HL-60 (cell line): Measurements from ENCODE around the gene RNF40.

ENCODE experiments used
- CTCF ChIP-seq: IDR thresholded peaks from one replicate; pipeline ENCODE4 v1.5.1; 2011; ENCODE audit warnings: low read length, control low read depth, inconsistent platforms; ENCODE audit not compliant: insufficient read depth
- GABPA ChIP-seq: IDR thresholded peaks from 2 replicates; pipeline ENCODE4 v1.6.1; 2012; ENCODE audit warnings: low read depth
- POLR2AphosphoS5 ChIP-seq: IDR thresholded peaks from 2 replicates; pipeline ENCODE4 v1.6.1; 2012; ENCODE audit warnings: low read depth
- SPI1 ChIP-seq: IDR thresholded peaks from 2 replicates; pipeline ENCODE4 v1.6.1; 2012; ENCODE audit warnings: low read depth, mild to moderate bottlenecking, borderline replicate concordance
- TF ChIP-seq, protein P1 (sequence below): IDR thresholded peaks from 2 replicates; pipeline ENCODE4 v1.6.1; 2012; ENCODE audit warnings: low read depth; ENCODE audit not compliant: insufficient replicate concordance

- TF ChIP-seq CTCF = no peak
- TF ChIP-seq, protein P1, sequence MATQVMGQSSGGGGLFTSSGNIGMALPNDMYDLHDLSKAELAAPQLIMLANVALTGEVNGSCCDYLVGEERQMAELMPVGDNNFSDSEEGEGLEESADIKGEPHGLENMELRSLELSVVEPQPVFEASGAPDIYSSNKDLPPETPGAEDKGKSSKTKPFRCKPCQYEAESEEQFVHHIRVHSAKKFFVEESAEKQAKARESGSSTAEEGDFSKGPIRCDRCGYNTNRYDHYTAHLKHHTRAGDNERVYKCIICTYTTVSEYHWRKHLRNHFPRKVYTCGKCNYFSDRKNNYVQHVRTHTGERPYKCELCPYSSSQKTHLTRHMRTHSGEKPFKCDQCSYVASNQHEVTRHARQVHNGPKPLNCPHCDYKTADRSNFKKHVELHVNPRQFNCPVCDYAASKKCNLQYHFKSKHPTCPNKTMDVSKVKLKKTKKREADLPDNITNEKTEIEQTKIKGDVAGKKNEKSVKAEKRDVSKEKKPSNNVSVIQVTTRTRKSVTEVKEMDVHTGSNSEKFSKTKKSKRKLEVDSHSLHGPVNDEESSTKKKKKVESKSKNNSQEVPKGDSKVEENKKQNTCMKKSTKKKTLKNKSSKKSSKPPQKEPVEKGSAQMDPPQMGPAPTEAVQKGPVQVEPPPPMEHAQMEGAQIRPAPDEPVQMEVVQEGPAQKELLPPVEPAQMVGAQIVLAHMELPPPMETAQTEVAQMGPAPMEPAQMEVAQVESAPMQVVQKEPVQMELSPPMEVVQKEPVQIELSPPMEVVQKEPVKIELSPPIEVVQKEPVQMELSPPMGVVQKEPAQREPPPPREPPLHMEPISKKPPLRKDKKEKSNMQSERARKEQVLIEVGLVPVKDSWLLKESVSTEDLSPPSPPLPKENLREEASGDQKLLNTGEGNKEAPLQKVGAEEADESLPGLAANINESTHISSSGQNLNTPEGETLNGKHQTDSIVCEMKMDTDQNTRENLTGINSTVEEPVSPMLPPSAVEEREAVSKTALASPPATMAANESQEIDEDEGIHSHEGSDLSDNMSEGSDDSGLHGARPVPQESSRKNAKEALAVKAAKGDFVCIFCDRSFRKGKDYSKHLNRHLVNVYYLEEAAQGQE = no peak
- no peak for TF ChIP-seq POLR2AphosphoS5
- no peak for TF ChIP-seq GABPA
- TF ChIP-seq SPI1 = no peak
Observed at GRCh38 chr16:30748634-30749445, 13.3 kb upstream of the RNF40 start.
